ENCODE data around the gene FAM20A. TPM values are rescaled to one million over a fixed set of nuclear protein-coding genes. Genes with fewer than 3 reads are reported as not detected.

The FAM20A gene
- polyA plus RNA-seq, 1 donor (not counting 4 experiments of a cell fraction or from before 2014, with no cell fraction given): not detected

GRCh38 chr17:68501074-68501473, 100.1 kb downstream of the FAM20A start:
- Histone ChIP-seq H3K27ac (ENCODE audit: control insufficient read depth, insufficient read depth, low read length) (no peak overlapping the region), H3K9ac (ENCODE audit: control insufficient read depth, extremely low read depth, insufficient read depth, low read length) (no peak overlapping the region), H3K79me2 (ENCODE audit: control insufficient read depth, insufficient read depth, low read length) (no peaks in the 10 kb centered on the region), H3K9me3 (ENCODE audit: control insufficient read depth, low read depth, low read length) (no peaks in the 10 kb centered on the region), H3K4me2 (ENCODE audit: control insufficient read depth, extremely low read depth, insufficient read depth, low read depth, low read length) (no peak overlapping the region), H2AFZ (ENCODE audit: control insufficient read depth, low read length) (no peak overlapping the region), H4K20me1 (ENCODE audit: control insufficient read depth, extremely low read depth, insufficient read depth, low read length) (no peaks in the 10 kb centered on the region), H3K9me1 (ENCODE audit: control insufficient read depth, extremely low read depth, insufficient read depth, low read length) (no peaks in the 10 kb centered on the region), H3K4me1 (ENCODE audit: control insufficient read depth, extremely low read depth, insufficient read depth, low read length) (no peaks in the 10 kb centered on the region), H3K4me3 (ENCODE audit: control insufficient read depth in 2 of 3, extremely low read depth in 1 of 3, insufficient read depth in 2 of 3, low read depth in 1 of 3, low read length in 3 of 3) (no peak overlapping the region), H3K27me3 (ENCODE audit: control insufficient read depth, extremely low read depth, insufficient read depth, low read length) (no peaks in the 10 kb centered on the region), H3K36me3 (ENCODE audit: control insufficient read depth in 2 of 2, extremely low read depth in 1 of 2, insufficient read depth in 2 of 2, low read length in 2 of 2) (no peaks in the 10 kb centered on the region)
- dilution Hi-C loops (cut with MboI; ENCODE audit: extremely low pct_ligation_motif_present, low sequenced_read_pairs): no loop called here
- FAIRE-seq (no peak), DNase-seq (ENCODE audit: low read depth, low spot score) (no peak)
- TF ChIP-seq, protein P1, sequence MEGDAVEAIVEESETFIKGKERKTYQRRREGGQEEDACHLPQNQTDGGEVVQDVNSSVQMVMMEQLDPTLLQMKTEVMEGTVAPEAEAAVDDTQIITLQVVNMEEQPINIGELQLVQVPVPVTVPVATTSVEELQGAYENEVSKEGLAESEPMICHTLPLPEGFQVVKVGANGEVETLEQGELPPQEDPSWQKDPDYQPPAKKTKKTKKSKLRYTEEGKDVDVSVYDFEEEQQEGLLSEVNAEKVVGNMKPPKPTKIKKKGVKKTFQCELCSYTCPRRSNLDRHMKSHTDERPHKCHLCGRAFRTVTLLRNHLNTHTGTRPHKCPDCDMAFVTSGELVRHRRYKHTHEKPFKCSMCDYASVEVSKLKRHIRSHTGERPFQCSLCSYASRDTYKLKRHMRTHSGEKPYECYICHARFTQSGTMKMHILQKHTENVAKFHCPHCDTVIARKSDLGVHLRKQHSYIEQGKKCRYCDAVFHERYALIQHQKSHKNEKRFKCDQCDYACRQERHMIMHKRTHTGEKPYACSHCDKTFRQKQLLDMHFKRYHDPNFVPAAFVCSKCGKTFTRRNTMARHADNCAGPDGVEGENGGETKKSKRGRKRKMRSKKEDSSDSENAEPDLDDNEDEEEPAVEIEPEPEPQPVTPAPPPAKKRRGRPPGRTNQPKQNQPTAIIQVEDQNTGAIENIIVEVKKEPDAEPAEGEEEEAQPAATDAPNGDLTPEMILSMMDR (optimal IDR thresholded peaks at IDR 0.05 in 1 of 3, IDR thresholded peaks at IDR 0.05 in 1 of 3, conservative IDR thresholded peaks at IDR 0.05 in 1 of 3; ENCODE audit: extremely low read depth in 1 of 3, insufficient read depth in 2 of 3, low read length in 3 of 3): no peak
- no peak for TF ChIP-seq EZH2 (IDR thresholded peaks at IDR 0.05; ENCODE audit: low read length)

GRCh38 chr17:68499587-68499986, 101.6 kb downstream of the FAM20A start:
- no peak for TF ChIP-seq EZH2 (IDR thresholded peaks at IDR 0.05; ENCODE audit: low read length)
- TF ChIP-seq, protein P1 (optimal IDR thresholded peaks at IDR 0.05 in 1 of 3, IDR thresholded peaks at IDR 0.05 in 1 of 3, conservative IDR thresholded peaks at IDR 0.05 in 1 of 3; ENCODE audit: extremely low read depth in 1 of 3, insufficient read depth in 2 of 3, low read length in 3 of 3): no peak
- Histone ChIP-seq H3K4me2 (ENCODE audit: control insufficient read depth, extremely low read depth, insufficient read depth, low read depth, low read length) (no peak overlapping the region), H3K9me1 (ENCODE audit: control insufficient read depth, extremely low read depth, insufficient read depth, low read length) (no peaks in the 10 kb centered on the region), H3K27me3 (ENCODE audit: control insufficient read depth, extremely low read depth, insufficient read depth, low read length) (no peaks in the 10 kb centered on the region), H3K79me2 (ENCODE audit: control insufficient read depth, insufficient read depth, low read length) (no peaks in the 10 kb centered on the region), H3K9me3 (ENCODE audit: control insufficient read depth, low read depth, low read length) (no peaks in the 10 kb centered on the region), H3K9ac (ENCODE audit: control insufficient read depth, extremely low read depth, insufficient read depth, low read length) (no peak overlapping the region), H3K4me3 (ENCODE audit: control insufficient read depth in 2 of 3, extremely low read depth in 1 of 3, insufficient read depth in 2 of 3, low read depth in 1 of 3, low read length in 3 of 3) (no peak overlapping the region), H3K4me1 (ENCODE audit: control insufficient read depth, extremely low read depth, insufficient read depth, low read length) (no peaks in the 10 kb centered on the region), H4K20me1 (ENCODE audit: control insufficient read depth, extremely low read depth, insufficient read depth, low read length) (no peaks in the 10 kb centered on the region), H3K27ac (ENCODE audit: control insufficient read depth, insufficient read depth, low read length) (no peak overlapping the region), H3K36me3 (ENCODE audit: control insufficient read depth in 2 of 2, extremely low read depth in 1 of 2, insufficient read depth in 2 of 2, low read length in 2 of 2) (no peaks in the 10 kb centered on the region), H2AFZ (ENCODE audit: control insufficient read depth, low read length) (no peak overlapping the region)
- dilution Hi-C loops (cut with MboI; ENCODE audit: extremely low pct_ligation_motif_present, low sequenced_read_pairs): no loop called here
- DNase-seq (ENCODE audit: low read depth, low spot score) (no peak), FAIRE-seq (no peak)

All from keratinocyte (primary cell).